HG02885 (cell line): ENCODE results near the gene ZNF593OS.

Experiments
- ATAC-seq: cut with Tn5 transposase; IDR thresholded peaks from one replicate; pipeline ENCODE4 v1.9.1; 2021; ENCODE audit warnings: mild to moderate bottlenecking; ENCODE audit not compliant: unreplicated experiment, poor library complexity

The ZNF593OS gene

GRCh38 chr1:26129778-26130177, 41.9 kb downstream of the ZNF593OS start:
- no peak for ATAC-seq

- no peak for ATAC-seq
Observed at GRCh38 chr1:26127235-26128163, 44.1 kb downstream of the ZNF593OS start.

GRCh38 chr1:26126321-26127084, 45.1 kb downstream of the ZNF593OS start:
- ATAC-seq: peak; percentile 64

- ATAC-seq: no peak
Observed at GRCh38 chr1:26125946-26126320, 45.7 kb downstream of the ZNF593OS start.

GRCh38 chr1:26125382-26125781, 46.2 kb downstream of the ZNF593OS start:
- ATAC-seq: no peak

- ATAC-seq: no peak
Observed at GRCh38 chr1:26124418-26125331, 47.0 kb downstream of the ZNF593OS start.

GRCh38 chr1:26122988-26123973, 48.4 kb downstream of the ZNF593OS start:
- ATAC-seq: no peak

- ATAC-seq: no peak
Observed at GRCh38 chr1:26121854-26122773, 49.5 kb downstream of the ZNF593OS start.

- ATAC-seq: no peak
Observed at GRCh38 chr1:26119892-26120608, 51.6 kb downstream of the ZNF593OS start.
